NCI-H2029 (cell line): ENCODE measurements around the gene MFN1.

Experiments used
- DNase-seq: peaks from one replicate; lab custom pipeline; 2025; lab: John Stamatoyannopoulos, UW

MFN1 gene

GRCh38 chr3:179348325-179349013 lies 960 bp downstream of the MFN1 start:
- DNase-seq: no peak

GRCh38 chr3:179355996-179356395 lies 8.5 kb downstream of the MFN1 start:
- DNase-seq: no peak

DNA sequence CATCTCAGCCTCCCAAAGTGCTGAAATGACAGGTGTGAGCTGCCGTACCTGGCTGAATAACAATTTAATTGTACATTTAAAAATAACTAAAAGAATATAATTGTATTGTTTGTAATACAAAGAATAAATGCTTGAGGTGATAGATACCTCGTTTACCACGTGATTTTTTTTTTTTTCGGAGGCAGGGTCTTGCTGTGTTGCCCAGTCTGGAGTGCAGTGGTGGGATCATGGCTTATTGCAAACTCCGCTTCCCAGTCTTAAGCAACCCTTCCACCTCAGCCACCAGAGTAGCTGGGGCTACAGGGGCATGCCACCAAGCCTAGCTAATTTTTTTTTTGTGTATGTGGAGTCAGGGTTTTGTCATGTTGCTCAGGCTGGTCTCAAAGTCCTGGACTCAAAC lies 15.8 kb downstream of the MFN1 start:
- no peak for DNase-seq

DNA sequence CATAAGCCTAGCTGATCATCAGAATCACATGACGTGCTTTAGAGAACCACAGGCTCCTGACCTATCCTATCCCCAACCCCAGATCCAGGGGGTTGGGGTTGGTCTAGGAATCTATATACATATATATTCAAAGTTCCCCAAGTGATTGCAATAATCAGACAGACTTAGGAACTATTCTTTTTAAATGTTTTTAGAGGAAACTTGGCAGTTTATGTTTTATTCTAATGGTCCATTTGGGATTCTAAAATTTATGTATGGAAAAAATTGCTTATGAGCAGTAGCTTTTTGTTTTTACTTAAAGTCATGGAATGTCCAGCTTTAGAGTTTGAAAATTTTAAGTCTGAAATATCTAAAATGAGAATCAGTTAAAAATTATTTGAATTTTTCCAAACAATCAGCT lies 22.1 kb downstream of the MFN1 start:
- DNase-seq: no peak

DNA sequence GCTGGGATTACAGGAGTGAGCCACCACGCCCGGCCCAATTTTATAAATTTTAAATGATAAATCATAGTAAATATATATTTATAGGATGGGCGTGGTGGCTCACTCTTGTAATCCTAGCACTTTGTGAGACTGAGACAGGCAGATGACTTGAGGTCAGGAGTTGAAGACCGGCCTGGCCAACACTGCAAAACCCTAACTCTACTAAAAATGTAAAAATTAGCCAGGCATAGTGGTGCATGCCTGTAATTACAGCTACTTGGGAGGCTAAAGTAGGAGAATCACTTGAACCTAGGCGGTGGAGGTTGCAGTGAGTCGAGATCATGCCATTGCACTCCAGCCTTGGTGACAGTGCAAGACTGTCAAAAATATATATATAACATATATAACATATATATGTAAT lies 26.4 kb downstream of the MFN1 start:
- DNase-seq: no peak

DNA sequence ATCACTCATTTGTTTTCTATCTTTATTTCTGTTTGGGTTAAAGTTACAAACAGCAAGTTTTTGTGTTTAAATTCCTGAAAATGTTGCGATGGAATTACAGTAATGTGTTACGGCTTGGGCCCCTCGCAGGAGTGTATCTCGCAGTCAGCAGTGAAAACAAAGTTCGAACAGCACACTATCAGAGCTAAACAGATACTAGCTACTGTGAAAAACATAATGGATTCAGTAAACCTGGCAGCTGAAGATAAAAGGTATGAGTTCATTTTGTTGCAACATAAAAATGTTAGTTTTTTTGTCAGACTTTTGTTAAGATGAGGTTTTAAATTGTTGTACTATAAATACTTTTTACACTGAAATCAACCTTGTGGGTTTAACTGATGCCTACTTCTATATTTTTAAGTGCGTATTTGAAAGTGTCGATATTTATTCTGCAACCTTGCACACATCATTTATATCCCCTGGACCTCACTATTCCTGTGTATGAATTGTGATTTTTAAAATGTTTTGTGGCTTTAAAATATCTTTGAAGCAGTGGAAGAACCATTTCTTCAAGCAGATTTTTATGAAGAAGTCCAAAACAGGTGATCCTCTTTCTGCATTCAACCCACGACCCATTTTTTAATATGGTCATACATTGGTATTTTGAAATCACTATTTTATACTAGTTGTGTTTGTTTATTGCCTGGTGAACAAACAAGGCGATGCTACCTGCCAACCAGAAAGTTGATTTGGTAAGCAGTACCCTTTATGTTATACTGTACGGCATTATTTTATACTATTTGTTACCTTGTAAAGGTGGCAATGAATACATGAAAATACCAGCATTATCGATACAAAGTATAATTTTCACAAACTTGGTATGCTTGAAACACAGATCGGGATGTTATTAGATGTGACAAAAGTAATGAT lies 27.8 kb downstream of the MFN1 start:
- no peak for DNase-seq

GRCh38 chr3:179376474-179376873 lies 29.0 kb downstream of the MFN1 start:
- no peak for DNase-seq

GRCh38 chr3:179391906-179392305 lies 44.4 kb downstream of the MFN1 start:
- no peak for DNase-seq

- DNase-seq: no peak
Observed at GRCh38 chr3:179398574-179399231, 51.2 kb downstream of the MFN1 start.

- DNase-seq: no peak
Observed at GRCh38 chr3:179401561-179401960, 54.1 kb downstream of the MFN1 start.

DNA sequence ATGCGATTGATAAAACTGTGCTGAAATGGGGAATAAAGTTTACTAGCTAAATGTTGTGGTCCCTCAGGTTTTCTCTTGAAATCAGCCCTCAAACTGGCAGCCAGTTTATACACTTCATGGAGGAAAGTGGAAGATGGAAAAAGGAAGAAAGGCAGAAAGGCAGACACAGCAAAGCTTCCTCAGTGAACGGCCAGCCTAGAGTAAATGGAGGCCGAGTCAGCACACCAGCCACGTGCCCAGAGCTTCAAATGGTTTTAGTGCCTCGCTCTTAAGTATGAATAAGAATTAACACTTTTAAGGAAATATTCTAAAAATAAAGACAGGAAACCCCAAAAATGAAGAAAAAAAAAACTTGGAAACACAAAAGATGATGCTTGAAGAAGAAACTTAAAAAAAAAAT lies 55.5 kb downstream of the MFN1 start:
- no peak for DNase-seq

- DNase-seq: no peak
Observed at GRCh38 chr3:179404307-179404706, 56.8 kb downstream of the MFN1 start.

GRCh38 chr3:179410331-179410730 lies 62.8 kb downstream of the MFN1 start:
- DNase-seq: no peak

- DNase-seq: no peak
Observed at GRCh38 chr3:179410999-179411398, 63.5 kb downstream of the MFN1 start.

- no peak for DNase-seq
Observed at GRCh38 chr3:179414804-179415203, 67.3 kb downstream of the MFN1 start.

DNA sequence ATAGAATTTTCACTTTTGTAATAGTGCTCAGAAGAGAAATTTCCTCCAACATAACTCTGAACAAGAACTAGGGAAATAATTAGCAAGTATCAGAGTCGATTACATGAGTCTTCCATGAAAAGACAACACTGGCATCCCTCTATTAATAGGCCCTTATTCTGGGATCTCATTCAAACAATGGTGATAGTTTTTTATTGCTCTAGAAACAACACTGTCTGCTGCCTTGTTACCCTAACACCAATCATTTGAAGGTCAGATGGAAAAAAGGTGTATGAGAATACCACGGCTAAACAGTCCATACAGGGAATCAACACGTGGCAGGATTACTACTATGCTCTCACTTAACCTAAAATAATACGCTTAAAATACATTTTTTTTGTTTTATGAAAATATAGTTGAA lies 67.9 kb downstream of the MFN1 start:
- DNase-seq: no peak

GRCh38 chr3:179416681-179417080 lies 69.2 kb downstream of the MFN1 start:
- DNase-seq: no peak

DNA sequence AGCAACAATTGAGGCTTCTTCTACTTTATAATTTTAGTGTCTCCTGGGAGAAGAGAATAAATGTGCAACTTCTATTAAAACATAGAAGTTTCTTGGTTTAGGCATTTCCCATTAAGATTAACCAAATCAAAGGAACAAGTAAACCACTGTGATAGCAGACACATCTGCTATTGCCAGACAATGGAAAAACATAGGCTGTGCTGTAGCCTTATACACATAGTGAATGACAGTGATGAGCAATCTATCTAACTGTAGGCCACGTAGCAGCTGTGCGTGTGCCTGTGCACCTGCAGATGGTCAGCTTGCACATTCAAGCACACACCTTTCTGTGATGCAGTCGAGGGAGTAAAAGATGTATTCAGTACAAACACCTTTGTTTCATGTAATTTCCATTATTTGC lies 71.1 kb downstream of the MFN1 start:
- no peak for DNase-seq

DNA sequence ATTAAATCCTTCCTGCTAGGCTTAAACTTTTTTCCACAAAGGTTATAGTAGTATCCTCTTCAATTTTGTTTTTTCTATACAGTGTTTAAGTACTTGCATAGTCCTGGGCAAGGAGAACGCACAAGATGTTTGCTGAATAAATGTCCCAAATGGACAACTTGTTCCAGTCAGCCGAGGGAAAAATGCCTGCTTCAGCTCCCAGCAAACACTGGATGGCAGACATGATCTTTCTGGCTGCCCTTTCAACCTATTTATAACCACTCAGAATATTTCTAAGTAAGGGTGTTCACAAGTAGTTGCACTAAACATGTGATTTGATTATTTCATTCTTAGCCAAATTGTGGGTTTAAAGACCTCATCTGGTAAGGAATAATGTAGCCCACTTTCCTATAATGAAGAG lies 74.0 kb downstream of the MFN1 start:
- no peak for DNase-seq

DNA sequence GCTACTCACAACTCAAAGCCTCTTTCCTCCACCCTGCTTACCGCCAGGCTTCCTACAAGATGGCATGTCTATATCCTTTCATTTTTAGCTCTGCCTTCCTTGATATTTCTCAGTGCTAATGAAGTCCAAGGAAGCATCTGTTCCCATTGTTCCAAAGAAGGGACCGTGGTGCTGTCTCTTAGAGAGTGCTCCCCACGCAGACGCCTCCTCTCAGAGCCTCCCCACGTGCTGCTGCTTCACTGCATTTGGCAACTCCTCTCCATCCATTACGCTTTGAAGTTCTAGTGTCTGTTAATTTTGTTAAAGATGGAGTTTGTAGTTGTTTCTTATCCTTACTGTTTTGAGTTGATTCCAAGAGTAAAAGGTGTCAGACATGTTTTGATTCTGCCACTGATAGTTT lies 77.6 kb downstream of the MFN1 start:
- no peak for DNase-seq

GRCh38 chr3:179428876-179429548 lies 81.5 kb downstream of the MFN1 start:
- no peak for DNase-seq

DNA sequence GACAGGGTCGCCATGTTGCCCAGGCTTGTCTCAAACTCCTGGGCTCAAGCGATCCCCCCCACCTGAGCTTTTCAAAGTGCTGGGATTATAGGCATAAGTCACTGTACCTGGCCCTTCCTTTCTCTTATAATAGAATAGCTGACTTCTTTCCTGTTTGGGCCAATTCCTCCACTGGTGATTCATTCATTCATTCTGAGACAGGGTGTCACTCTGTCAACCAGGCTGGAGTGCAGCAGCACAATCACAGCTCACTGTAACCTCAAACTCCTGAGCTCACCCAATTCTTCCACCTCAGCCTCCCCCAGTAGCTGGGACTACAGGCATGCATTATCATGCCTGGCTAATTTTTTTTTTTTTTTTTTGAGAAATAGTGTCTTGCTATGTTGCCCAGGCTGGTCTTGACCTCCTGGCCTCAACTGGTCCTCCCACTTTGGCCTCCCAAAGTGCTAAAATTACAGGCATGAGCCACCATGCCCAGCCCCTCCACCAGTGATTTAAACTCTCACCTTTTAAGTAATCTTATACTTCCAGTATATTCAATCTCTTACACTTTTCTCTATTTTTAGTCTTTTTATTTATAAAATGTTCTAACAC lies 82.9 kb downstream of the MFN1 start:
- no peak for DNase-seq
